SK-N-MC (cell line): ENCODE measurements around the gene RTN4RL1.

Experiments used
- EZH2 ChIP-seq: fragments of 200-600 bp; sonication (generic); IDR thresholded peaks from one replicate; pipeline ENCODE4 v1.6.1; 2017; ENCODE audit warnings: antibody characterized with exemption
- POLR2AphosphoS5 ChIP-seq: IDR thresholded peaks from 2 replicates; pipeline ENCODE4 v1.6.1; 2012; ENCODE audit warnings: mild to moderate bottlenecking, low read depth, low read length, borderline replicate concordance

GRCh38 chr17:2037155-2037554 lies 12.0 kb upstream of the RTN4RL1 start:
- no peak for TF ChIP-seq POLR2AphosphoS5
- no peak for TF ChIP-seq EZH2
